ENCODE measurements around the gene MAPK8IP1.

DNA sequence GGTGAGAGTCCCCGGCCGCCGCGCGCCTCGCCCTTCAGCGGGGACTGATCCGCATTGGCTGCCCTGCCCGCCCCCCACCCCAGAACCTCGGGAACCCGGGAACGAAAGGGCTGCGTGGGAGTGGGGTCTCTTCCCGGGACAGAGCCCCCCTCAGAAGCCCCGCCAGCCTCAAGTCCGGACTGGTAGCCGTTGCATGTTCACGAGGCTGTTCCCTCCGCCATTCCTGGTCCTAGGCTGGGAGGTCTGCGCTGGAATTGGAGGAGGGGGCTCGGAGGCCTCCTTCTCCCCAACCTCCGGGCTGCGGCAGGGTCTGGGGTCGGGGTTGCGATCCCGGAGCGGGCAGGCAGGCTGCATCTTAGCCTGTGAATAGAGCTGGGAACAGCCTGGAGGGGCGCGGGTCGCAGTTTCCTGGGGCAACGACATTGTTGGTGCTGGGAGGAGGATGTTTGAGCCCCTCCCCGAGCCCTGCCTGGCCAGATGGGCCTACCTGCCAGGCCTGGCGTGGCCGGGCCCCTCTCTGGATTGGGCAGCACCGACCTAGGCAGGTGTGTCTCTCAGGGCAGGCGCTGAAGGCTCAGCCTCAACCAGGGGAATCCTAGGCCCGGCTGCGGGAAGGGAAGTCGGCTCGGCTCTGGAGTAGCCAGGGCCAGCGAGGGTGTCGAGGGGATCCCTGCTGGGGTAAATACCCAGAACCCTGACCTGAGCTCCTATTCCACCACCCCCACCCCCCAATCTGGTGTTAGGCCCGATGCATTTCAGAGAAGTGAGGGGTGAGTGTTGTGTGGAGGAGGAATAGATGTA lies 670 bp downstream of the MAPK8IP1 start:
- no peak for TF ChIP-seq EP300 (IDR thresholded peaks at IDR 0.05)
- TF ChIP-seq POLR2A (IDR thresholded peaks at IDR 0.05), result no peak
- TF ChIP-seq POLR2AphosphoS5 (IDR thresholded peaks at IDR 0.05), result no peak

All from stomach (tissue), 4 donors.